Measurements from ENCODE around the gene SLAMF9.

Gene SLAMF9

GRCh38 chr1:159946242-159947187 lies 7.5 kb downstream of the SLAMF9 start:
- TF ChIP-seq, protein P1, sequence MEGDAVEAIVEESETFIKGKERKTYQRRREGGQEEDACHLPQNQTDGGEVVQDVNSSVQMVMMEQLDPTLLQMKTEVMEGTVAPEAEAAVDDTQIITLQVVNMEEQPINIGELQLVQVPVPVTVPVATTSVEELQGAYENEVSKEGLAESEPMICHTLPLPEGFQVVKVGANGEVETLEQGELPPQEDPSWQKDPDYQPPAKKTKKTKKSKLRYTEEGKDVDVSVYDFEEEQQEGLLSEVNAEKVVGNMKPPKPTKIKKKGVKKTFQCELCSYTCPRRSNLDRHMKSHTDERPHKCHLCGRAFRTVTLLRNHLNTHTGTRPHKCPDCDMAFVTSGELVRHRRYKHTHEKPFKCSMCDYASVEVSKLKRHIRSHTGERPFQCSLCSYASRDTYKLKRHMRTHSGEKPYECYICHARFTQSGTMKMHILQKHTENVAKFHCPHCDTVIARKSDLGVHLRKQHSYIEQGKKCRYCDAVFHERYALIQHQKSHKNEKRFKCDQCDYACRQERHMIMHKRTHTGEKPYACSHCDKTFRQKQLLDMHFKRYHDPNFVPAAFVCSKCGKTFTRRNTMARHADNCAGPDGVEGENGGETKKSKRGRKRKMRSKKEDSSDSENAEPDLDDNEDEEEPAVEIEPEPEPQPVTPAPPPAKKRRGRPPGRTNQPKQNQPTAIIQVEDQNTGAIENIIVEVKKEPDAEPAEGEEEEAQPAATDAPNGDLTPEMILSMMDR (conservative IDR thresholded peaks at IDR 0.05; ENCODE audit: control insufficient read depth, insufficient read depth, low read depth, low read length): no peak
- H3K4me3 ChIP-seq (ENCODE audit: control insufficient read depth, low read depth, low read length): no peak overlapping the region
- peak; percentile 26 for DNase-seq (ENCODE audit: low read depth)

- peak; percentile 55 for DNase-seq (ENCODE audit: low read depth)
- TF ChIP-seq, protein P1 (conservative IDR thresholded peaks at IDR 0.05; ENCODE audit: control insufficient read depth, insufficient read depth, low read depth, low read length): no peak
- peak within 1 kb of the TSS; percentile 45 for H3K4me3 ChIP-seq (ENCODE audit: control insufficient read depth, low read depth, low read length)
Measured at GRCh38 chr1:159945483-159946241, 8.4 kb downstream of the SLAMF9 start, which contains the start of gene IGSF9. Gene IGSF9 (minus strand): TSS chr1:159945613. CDS start chr1:159943454, 2,159 bp downstream.

- no peak for DNase-seq (ENCODE audit: low read depth)
- H3K4me3 ChIP-seq (ENCODE audit: control insufficient read depth, low read depth, low read length): peak overlapping the region; percentile 45
Measured at GRCh38 chr1:159944623-159945455, 9.2 kb downstream of the SLAMF9 start.

GRCh38 chr1:159943908-159944622 lies 10.0 kb downstream of the SLAMF9 start:
- DNase-seq (ENCODE audit: low read depth): no peak
- no peak overlapping the region for H3K4me3 ChIP-seq (ENCODE audit: control insufficient read depth, low read depth, low read length)
- TF ChIP-seq, protein P1 (conservative IDR thresholded peaks at IDR 0.05; ENCODE audit: control insufficient read depth, insufficient read depth, low read depth, low read length): no peak

More at GRCh38 chr1:159944623-159945455, 9.2 kb downstream of the SLAMF9 start:
- TF ChIP-seq, protein P1 (conservative IDR thresholded peaks at IDR 0.05; ENCODE audit: control insufficient read depth, insufficient read depth, low read depth, low read length): no peak

GRCh38 chr1:159943278-159943640 lies 10.8 kb downstream of the SLAMF9 start:
- no peak overlapping the region for H3K4me3 ChIP-seq (ENCODE audit: control insufficient read depth, low read depth, low read length)
- TF ChIP-seq, protein P1 (conservative IDR thresholded peaks at IDR 0.05; ENCODE audit: control insufficient read depth, insufficient read depth, low read depth, low read length): no peak
- DNase-seq (ENCODE audit: low read depth): no peak

Measured in fibroblast of mammary gland (primary cell).